GM23338 (cell line): ENCODE results near the gene PHF23.

Experiments
- CREB1 ChIP-seq: fragments of 250-450 bp; sonication (Bioruptor Pico); IDR thresholded peaks from 2 replicates; pipeline ENCODE4 v1.5.0; 2020; ENCODE audit warnings: low read depth, mild to moderate bottlenecking, moderate library complexity
- CTCF ChIP-seq, 2 experiments: fragments of 200-600 bp in 1 of 2; sonication (generic) in 1 of 2; conservative IDR thresholded peaks; 2 replicates each; pipeline versions ENCODE4 v1.5.1 to v1.6.1; 2016 to 2017; ENCODE audit warnings: antibody characterized with exemption in 2 of 2, low read depth in 2 of 2, mild to moderate bottlenecking in 2 of 2, moderate library complexity in 1 of 2
- ETS1 ChIP-seq: IDR thresholded peaks from 2 replicates; pipeline ENCODE4 v1.6.1; 2016; ENCODE audit warnings: antibody characterized with exemption
- EZH2 ChIP-seq: fragments of 200-600 bp; sonication (generic); IDR thresholded peaks from one replicate; pipeline ENCODE4 v1.8.0; 2017; ENCODE audit warnings: antibody characterized with exemption, mild to moderate bottlenecking, low read depth; ENCODE audit not compliant: unreplicated experiment
- EZH2phosphoT487 ChIP-seq: fragments of 200-600 bp; sonication (generic); IDR thresholded peaks from one replicate; pipeline ENCODE4 v1.8.1; 2018; ENCODE audit warnings: antibody characterized with exemption; ENCODE audit not compliant: unreplicated experiment
- JUNB ChIP-seq: IDR thresholded peaks from one replicate; pipeline ENCODE4 v1.6.1; 2016; ENCODE audit warnings: antibody characterized with exemption; ENCODE audit not compliant: unreplicated experiment
- NANOG ChIP-seq: IDR thresholded peaks from 2 replicates; pipeline ENCODE4 v1.6.1; 2016; ENCODE audit warnings: antibody characterized with exemption, borderline replicate concordance
- POLR2AphosphoS5 ChIP-seq: IDR thresholded peaks from 2 replicates; pipeline ENCODE4 v1.6.1; 2016; ENCODE audit warnings: antibody characterized with exemption, low read depth
- REST ChIP-seq: IDR thresholded peaks from one replicate; pipeline ENCODE4 v1.6.1; 2018; ENCODE audit warnings: antibody characterized with exemption; ENCODE audit not compliant: unreplicated experiment
- STAT1 ChIP-seq: IDR thresholded peaks from one replicate; pipeline ENCODE4 v1.6.1; 2016; ENCODE audit warnings: antibody characterized with exemption; ENCODE audit not compliant: unreplicated experiment
- ZNF331 ChIP-seq: fragments of 250-450 bp; sonication (Bioruptor Pico); IDR thresholded peaks from 2 replicates; pipeline ENCODE4 v1.5.0; 2020; ENCODE audit warnings: low read depth, mild to moderate bottlenecking, moderate library complexity
- ZNF462 ChIP-seq: fragments of 250-450 bp; sonication (Bioruptor Pico); IDR thresholded peaks from 2 replicates; pipeline ENCODE4 v1.5.0; 2020; ENCODE audit warnings: mild to moderate bottlenecking, moderate library complexity

GRCh38 chr17:7213895-7214299 lies 25.4 kb downstream of the PHF23 start:
- TF ChIP-seq EZH2 (no peak), CTCF (conservative IDR thresholded peaks at IDR 0.05; ENCODE audit: low read depth in 2 of 2) (peak; percentile 86 to 88), CREB1 (peak; percentile 35; the same call in 1 of the 2 replicates), ZNF331 (CRISPR knock-in tag) (no peak), JUNB (no peak), NANOG (peak; percentile 13; the same call in 1 of the 2 replicates), POLR2AphosphoS5 (no peak), REST (no peak), ETS1 (0 out of 2 replicates have a peak, but pooled peaks have one; percentile 23), EZH2phosphoT487 (no peak), ZNF462 (CRISPR knock-in tag) (no peak), STAT1 (no peak)
